GM12892 (cell line): ENCODE results near the gene GABRQ.

Source experiments
- DNase-seq: peaks from one replicate; pipeline ENCODE4 v3.0.0; 2011; ENCODE audit not compliant: insufficient read length
- FAIRE-seq: peaks from 2 replicates; lab custom pipeline; 2011; peaks lifted over from hg19 to GRCh38; lab: Jason Lieb, UNC
- POLR2A ChIP-seq: IDR thresholded peaks from 2 replicates; pipeline ENCODE4 v1.6.1; 2011; ENCODE audit warnings: low read depth, low read length, control low read depth
- POLR2AphosphoS5 ChIP-seq: IDR thresholded peaks from 2 replicates; pipeline ENCODE4 v1.6.1; 2011; ENCODE audit warnings: low read depth, low read length, control low read depth
- TAF1 ChIP-seq: IDR thresholded peaks from 2 replicates; pipeline ENCODE4 v1.6.1; 2011; ENCODE audit warnings: low read depth, mild to moderate bottlenecking, control low read depth, low read length, borderline replicate concordance

The GABRQ gene

GRCh38 chrX:152640034-152640818, 2.5 kb downstream of the GABRQ start:
- FAIRE-seq (no peak), DNase-seq (no peak)
- TF ChIP-seq POLR2A (no peak), TAF1 (no peak), POLR2AphosphoS5 (no peak)

GRCh38 chrX:152641256-152641875, 3.7 kb downstream of the GABRQ start:
- no peak for TF ChIP-seq POLR2AphosphoS5
- no peak for TF ChIP-seq TAF1
- TF ChIP-seq POLR2A = no peak
- DNase-seq (no peak), FAIRE-seq (no peak)

GRCh38 chrX:152641996-152642395, 4.3 kb downstream of the GABRQ start:
- FAIRE-seq (peak; percentile 5), DNase-seq (no peak)
- TF ChIP-seq POLR2A (no peak), TAF1 (no peak), POLR2AphosphoS5 (no peak)

- no peak for FAIRE-seq
- TF ChIP-seq TAF1 (no peak), POLR2A (no peak), POLR2AphosphoS5 (no peak)
- no peak for DNase-seq
Observed at GRCh38 chrX:152642931-152643564, 5.4 kb downstream of the GABRQ start.

- FAIRE-seq (no peak), DNase-seq (no peak)
- TF ChIP-seq POLR2AphosphoS5 (no peak), TAF1 (no peak), POLR2A (no peak)
Observed at GRCh38 chrX:152646961-152647360, 9.3 kb downstream of the GABRQ start.

- DNase-seq = no peak
- no peak for FAIRE-seq
- no peak for TF ChIP-seq POLR2AphosphoS5
- no peak for TF ChIP-seq POLR2A
- no peak for TF ChIP-seq TAF1
Observed at GRCh38 chrX:152647978-152648377, 10.3 kb downstream of the GABRQ start.

GRCh38 chrX:152652060-152652459, 14.4 kb downstream of the GABRQ start:
- DNase-seq = no peak
- TF ChIP-seq POLR2AphosphoS5 (no peak), TAF1 (no peak), POLR2A (no peak)
- FAIRE-seq = no peak

GRCh38 chrX:152652467-152652866, 14.8 kb downstream of the GABRQ start:
- FAIRE-seq = no peak
- DNase-seq = no peak

GRCh38 chrX:152656087-152656486, 18.4 kb downstream of the GABRQ start:
- TF ChIP-seq POLR2A (no peak), POLR2AphosphoS5 (no peak), TAF1 (no peak)
- DNase-seq (no peak), FAIRE-seq (no peak)

More at GRCh38 chrX:152652467-152652866, 14.8 kb downstream of the GABRQ start:
- TF ChIP-seq POLR2AphosphoS5 (no peak), TAF1 (no peak), POLR2A (no peak)

- FAIRE-seq = no peak
- TF ChIP-seq POLR2AphosphoS5 = no peak
- no peak for TF ChIP-seq TAF1
- TF ChIP-seq POLR2A = no peak
Observed at GRCh38 chrX:152656890-152657289, 19.2 kb downstream of the GABRQ start.

GRCh38 chrX:152658302-152658701, 20.6 kb downstream of the GABRQ start:
- no peak for DNase-seq
- TF ChIP-seq POLR2AphosphoS5 = no peak
- no peak for TF ChIP-seq POLR2A
- no peak for TF ChIP-seq TAF1
- FAIRE-seq = no peak

More at GRCh38 chrX:152656890-152657289, 19.2 kb downstream of the GABRQ start:
- no peak for DNase-seq
